Measurements from ENCODE around the gene ADGRB2. TPM values are rescaled to one million over a fixed set of nuclear protein-coding genes. Genes with fewer than 3 reads are reported as not detected.
"Not testable (repeated sequence)": the region's sequence is repeated elsewhere in the genome, so short reads cannot be mapped to it uniquely, and the experiment has no call there.

ADGRB2 gene
- total RNA-seq, 6 experiments from 2014 or later: 0.06 TPM; not detected in 4

- no peak for DNase-seq
Measured at GRCh38 chr1:31712630-31713029, 51.5 kb downstream of the ADGRB2 start.

GRCh38 chr1:31712068-31712467 is 52.1 kb downstream of the ADGRB2 start:
- no peak for TF ChIP-seq POLR2A (IDR thresholded peaks at IDR 0.05)
- no peak for TF ChIP-seq CTCF (IDR thresholded peaks at IDR 0.05)
- intact Hi-C loops (cut with DNase I): loop anchor here in 1 of 2 donors (10.0 kb wide), 1 partner anchor 47 kb away; no protein-coding TSS in a partner anchor
- WGBS (ENCODE audit: insufficient coverage, low coverage, low lambda C conversion rate, missing lambda C conversion rate): 85% methylated on average over 3 of the region's 4 CpGs

More at GRCh38 chr1:31712630-31713029, 51.5 kb downstream of the ADGRB2 start:
- Histone ChIP-seq H3K9me3 (no peaks in the 10 kb centered on the region), H3K4me3 (no peak overlapping the region), H3K4me1 (peaks cover 0 to 8% (median 2%) of the 10 kb centered on the region in 4 donors), H3K36me3 (no peaks in the 10 kb centered on the region), H3K27ac (no peak overlapping the region), H3K27me3 (no peaks in the 10 kb centered on the region)
- intact Hi-C loops (cut with DNase I): loop anchor here in 1 of 2 donors (10.0 kb wide), 1 partner anchor 48 kb away; no protein-coding TSS in a partner anchor
- ATAC-seq: no peak
- TF ChIP-seq CTCF (IDR thresholded peaks at IDR 0.05) (no peak), POLR2A (IDR thresholded peaks at IDR 0.05) (no peak)
- WGBS (ENCODE audit: insufficient coverage, low coverage, low lambda C conversion rate, missing lambda C conversion rate): 0% methylated on average over 1 of the region's 1 CpG

GRCh38 chr1:31708324-31708723 is 55.8 kb downstream of the ADGRB2 start:
- Histone ChIP-seq H3K36me3 (no peaks in the 10 kb centered on the region), H3K4me1 (peaks cover 0 to 14% (median 4%) of the 10 kb centered on the region in 4 donors), H3K4me3 (no peak overlapping the region), H3K27me3 (no peaks in the 10 kb centered on the region), H3K9me3 (no peaks in the 10 kb centered on the region), H3K27ac (no peak overlapping the region)
- ATAC-seq: no peak
- no peak for DNase-seq
- no peak for TF ChIP-seq CTCF (IDR thresholded peaks at IDR 0.05)
- TF ChIP-seq POLR2A (IDR thresholded peaks at IDR 0.05): no peak
- intact Hi-C loops (cut with DNase I): no loop called here
- 74% methylated on average over 8 of the region's 11 CpGs for WGBS (ENCODE audit: insufficient coverage, low coverage, low lambda C conversion rate, missing lambda C conversion rate)

More at GRCh38 chr1:31712068-31712467, 52.1 kb downstream of the ADGRB2 start:
- H3K9me3 ChIP-seq: no peaks in the 10 kb centered on the region
- no peak overlapping the region for H3K27ac ChIP-seq
- H3K36me3 ChIP-seq: no peaks in the 10 kb centered on the region
- DNase-seq (no peak), ATAC-seq (no peak)
- H3K27me3 ChIP-seq: no peaks in the 10 kb centered on the region
- H3K4me3 ChIP-seq: no peak overlapping the region
- peaks cover 0 to 8% (median 2%) of the 10 kb centered on the region in 4 donors for H3K4me1 ChIP-seq

GRCh38 chr1:31707711-31708110 is 56.4 kb downstream of the ADGRB2 start:
- TF ChIP-seq POLR2A (IDR thresholded peaks at IDR 0.05): no peak
- no peak for TF ChIP-seq CTCF (IDR thresholded peaks at IDR 0.05)
- no peak overlapping the region for H3K4me3 ChIP-seq
- H3K27me3 ChIP-seq: no peaks in the 10 kb centered on the region
- H3K9me3 ChIP-seq: no peaks in the 10 kb centered on the region
- H3K27ac ChIP-seq: no peak overlapping the region
- peaks cover 0 to 14% (median 4%) of the 10 kb centered on the region in 4 donors for H3K4me1 ChIP-seq
- 36% methylated on average over 5 of the region's 5 CpGs for WGBS (ENCODE audit: insufficient coverage, low coverage, low lambda C conversion rate, missing lambda C conversion rate)
- intact Hi-C loops (cut with DNase I): no loop called here
- no peaks in the 10 kb centered on the region for H3K36me3 ChIP-seq
- no peak for ATAC-seq
- no peak for DNase-seq

- WGBS (ENCODE audit: insufficient coverage, low coverage, low lambda C conversion rate, missing lambda C conversion rate): 79% methylated on average over 2 of the region's 4 CpGs
- ATAC-seq; intact Hi-C loops (cut with DNase I): not testable (repeated sequence)
Measured at GRCh38 chr1:31707059-31707600, 57.0 kb downstream of the ADGRB2 start.

More at GRCh38 chr1:31707059-31707600, 57.0 kb downstream of the ADGRB2 start:
- H3K36me3 ChIP-seq, H3K27ac ChIP-seq, H3K4me3 ChIP-seq, H3K27me3 ChIP-seq, H3K9me3 ChIP-seq, DNase-seq: not testable (repeated sequence)
- H3K4me1 ChIP-seq: peaks cover 0 to 14% (median 4%) of the 10 kb centered on the region in 4 donors
